HUDEP-2 (cell line): Measurements from ENCODE around the gene IL23A.
"Not testable (repeated sequence)": the region's sequence is repeated elsewhere in the genome, so short reads cannot be mapped to it uniquely, and the experiment has no call there.

Experiments used
- DNase-seq, 76 experiments: peaks; one replicate each; lab custom pipeline; 2025; ENCODE audit not compliant: unreplicated experiment in 76 of 76; lab: John Stamatoyannopoulos, UW

IL23A gene, protein sequence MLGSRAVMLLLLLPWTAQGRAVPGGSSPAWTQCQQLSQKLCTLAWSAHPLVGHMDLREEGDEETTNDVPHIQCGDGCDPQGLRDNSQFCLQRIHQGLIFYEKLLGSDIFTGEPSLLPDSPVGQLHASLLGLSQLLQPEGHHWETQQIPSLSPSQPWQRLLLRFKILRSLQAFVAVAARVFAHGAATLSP

DNA sequence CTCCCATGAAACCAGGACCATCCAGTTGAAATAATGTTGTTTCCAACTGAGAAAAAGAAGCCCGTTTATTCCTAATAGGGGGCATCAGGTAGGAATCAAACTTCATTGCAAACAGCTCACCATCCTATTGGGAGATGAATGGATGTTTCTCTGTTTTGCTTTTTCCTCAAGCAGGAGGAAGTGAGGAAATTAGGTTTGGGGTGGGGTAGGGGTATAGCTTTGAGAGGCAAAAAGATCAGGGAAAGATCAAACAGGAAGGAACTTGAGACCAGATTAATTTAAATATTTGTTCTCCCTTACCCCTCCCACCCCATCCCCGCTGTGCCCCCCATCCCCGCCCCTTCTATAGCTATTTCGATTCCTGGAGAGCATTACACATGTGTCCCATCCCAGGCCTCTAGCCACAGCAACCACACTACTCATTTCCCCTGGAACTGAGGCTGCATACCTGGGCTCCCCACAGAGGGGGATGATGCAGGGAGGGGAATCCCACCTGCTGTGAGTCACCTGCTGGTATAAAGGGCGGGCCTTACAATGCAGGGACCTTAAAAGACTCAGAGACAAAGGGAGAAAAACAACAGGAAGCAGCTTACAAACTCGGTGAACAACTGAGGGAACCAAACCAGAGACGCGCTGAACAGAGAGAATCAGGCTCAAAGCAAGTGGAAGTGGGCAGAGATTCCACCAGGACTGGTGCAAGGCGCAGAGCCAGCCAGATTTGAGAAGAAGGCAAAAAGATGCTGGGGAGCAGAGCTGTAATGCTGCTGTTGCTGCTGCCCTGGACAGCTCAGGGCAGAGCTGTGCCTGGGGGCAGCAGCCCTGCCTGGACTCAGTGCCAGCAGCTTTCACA lies at the start of gene IL23A:
IL23A (plus strand) TSS at position 577 of the 850 bp plus-strand sequence; CDS start at position 738, 161 bp downstream.
- DNase-seq, result no peak

DNA sequence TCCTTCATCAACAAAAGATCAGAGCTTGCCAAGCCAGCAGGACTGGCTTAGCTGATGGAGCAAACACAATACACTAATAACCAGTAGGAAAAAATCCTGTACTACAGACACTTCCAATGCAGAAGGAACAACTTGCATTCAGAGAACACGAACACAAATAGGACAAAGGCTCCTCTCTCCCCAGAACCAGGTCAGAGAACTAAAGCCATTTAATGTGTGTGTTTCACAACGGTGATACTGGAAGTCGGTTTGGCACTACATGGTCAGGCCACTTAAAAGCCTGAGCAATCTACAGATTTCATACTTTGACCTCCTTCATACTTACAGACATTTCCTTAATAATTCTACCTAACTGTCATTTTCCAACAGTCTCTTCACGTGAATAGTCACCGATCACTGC lies 44.9 kb upstream of the IL23A start:
- no peak for DNase-seq

DNA sequence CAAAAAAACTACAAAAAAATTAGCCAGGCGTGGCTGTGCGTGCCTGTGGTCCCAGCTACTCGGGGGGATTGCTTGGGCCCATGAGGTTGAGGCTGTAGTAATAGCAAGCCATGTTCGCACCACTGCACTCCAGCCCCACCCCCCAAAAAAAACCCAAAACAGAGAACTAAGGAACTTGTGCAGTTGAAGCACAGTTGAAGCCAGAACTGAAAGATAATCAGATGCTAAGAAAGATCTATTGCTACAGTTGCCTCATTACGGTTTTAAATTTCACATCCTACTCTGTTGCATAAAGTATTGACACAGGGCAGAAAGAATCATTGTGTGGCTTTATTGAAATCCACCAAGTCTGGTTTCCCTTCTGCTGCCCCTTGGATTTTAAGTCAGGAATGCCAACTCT lies 42.4 kb upstream of the IL23A start:
- no peak for DNase-seq

DNA sequence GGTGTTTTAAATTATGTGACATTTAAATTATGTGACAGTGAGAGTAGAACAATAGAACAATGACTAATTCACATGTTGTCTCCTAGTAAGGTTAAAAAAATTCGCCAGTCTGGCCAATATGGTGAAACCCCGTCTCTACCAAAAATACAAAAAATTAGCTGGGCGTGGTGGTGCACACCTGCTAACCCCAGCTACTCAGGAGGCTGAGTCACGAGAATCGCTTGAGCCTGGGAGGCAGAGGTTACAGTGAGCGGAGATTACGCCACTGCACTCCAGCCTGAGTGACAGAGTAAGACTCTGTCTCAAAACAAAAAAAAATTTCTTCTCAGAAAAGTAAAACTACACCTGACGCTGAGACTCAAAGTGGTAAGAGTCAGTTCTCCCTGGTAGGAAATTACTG lies 41.3 kb upstream of the IL23A start:
- DNase-seq, result no peak

DNA sequence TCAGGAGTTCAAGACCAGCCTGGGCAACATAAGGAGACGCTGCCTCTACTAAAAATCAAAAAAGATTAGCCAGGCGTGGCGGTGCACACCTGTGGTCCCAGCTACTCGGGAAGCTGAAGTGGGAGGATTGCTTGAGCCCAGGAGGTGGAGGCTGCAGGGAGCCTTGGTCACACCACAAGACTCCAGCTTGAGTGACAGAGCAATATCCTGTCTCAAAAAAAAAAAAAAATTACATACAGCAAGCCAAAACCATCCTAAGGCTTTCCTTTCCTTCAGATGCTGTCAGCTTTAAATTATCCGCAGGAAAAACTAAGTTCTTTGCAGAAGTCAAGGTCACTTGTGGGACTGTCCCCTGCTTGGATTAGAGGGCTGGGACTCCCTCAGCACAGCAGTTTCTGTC lies 39.9 kb upstream of the IL23A start:
- DNase-seq, result no peak

DNA sequence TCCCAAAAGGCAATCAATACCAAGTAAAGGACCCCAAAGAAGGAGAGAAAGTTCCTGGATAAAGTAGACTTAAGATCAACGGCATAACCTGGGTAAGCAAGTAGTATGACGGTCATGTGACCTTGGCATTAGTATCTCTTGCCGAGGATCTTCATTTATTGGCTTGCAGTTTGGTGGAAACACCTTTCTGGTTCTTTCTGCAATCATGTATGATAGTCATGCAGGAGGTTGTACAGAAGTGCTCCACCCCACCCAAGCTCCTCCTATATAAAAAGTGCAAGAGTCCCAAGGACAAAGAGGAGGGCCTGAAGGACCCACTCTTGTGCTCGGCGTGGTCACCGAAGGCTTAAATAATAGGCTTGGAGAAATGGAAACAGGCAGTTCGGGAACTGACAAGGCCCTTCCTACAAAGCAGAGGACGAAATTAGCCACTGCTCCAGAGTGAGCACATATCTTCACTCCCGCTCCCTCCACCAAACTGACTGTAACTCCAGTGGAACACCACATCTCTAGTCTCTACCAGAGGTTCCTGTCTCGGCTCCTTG lies 39.3 kb upstream of the IL23A start:
- DNase-seq, result peak in 54 of 76 experiments; percentile 8 to 70 (median 30)

DNA sequence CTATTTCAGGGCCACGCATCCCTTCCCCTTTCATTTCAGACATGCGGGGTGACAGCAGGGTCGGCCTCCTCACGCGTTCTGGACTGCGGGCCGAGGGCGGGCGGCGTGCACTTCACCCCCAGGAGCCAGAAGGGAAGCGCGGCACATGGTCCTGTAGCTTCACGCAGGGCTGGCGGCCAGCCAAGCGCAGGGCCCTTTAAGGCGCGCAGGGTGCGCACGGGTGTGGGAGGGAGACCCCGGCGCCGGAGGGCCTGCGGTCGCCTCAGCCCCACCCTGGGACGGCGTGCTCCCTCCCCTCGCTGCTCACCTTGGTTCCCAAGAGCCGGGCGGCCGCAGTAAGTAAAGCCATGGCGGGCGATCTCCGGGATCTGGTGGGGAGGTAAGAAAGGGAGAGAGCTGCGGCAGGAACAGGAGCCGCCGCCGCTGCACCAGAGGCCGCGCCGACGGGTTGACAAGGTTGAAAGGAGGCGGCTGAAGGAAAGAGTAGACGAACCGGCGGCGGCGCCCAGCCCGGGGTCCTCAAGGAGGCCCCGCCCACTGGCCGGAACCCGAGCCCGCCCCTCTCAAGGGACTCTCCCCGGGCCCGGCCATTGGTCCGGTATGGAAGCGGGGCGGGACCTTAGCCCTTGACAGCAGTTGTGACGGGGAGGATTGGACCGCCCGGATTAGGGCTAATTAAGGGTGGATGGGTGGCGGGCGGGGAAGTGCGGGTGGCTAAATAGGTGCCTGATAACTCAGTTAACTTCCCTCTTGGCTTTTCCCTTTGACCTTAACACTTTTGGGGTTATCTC lies 38.6 kb upstream of the IL23A start, which contains the start of gene CS:
CS (minus strand) TSS at position 478 of the 791 bp plus-strand sequence; CDS start at position 349, 129 bp downstream.
- peak; percentile 51 to 99 (median 97) for DNase-seq

DNA sequence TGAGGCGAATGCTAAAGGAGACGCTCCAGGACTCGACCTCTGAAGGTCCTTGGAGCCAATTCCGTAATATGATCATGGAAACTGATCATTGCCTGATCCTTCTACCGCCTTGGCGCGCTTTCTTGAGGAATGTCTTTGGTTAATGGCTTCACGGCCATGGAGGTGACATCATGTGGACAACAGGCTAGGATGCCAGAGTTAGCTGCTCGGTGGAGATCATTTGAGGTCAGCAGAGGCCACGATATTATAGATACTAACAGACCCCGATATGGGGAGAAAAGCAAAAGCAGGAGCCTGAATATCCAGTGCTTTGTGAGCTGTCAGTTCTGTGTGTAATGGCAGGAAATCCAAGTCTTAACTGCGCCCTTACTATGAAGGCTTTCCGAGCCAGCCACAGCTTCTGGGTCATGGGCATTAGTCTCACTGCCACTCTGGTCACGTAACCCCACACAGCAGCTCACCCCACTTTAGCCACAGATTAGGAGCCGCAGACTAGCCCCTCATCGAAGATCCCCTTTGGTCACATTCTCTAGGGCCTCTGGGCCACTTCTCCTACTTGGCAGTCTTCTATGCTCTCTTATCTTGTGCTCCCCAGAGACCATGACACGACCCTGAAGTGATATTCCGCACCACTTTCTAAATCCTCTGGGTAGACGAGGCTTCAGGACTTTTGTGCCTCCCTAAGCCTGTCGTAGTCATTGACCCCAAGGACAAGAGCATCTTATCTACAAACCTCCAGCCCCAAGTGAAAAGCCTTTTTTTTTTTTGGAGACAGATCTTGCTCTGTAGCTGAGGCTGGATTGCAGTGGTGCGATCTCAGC lies 37.8 kb upstream of the IL23A start:
- peak in 35 of 76 experiments; percentile 4 to 79 (median 36) for DNase-seq

DNA sequence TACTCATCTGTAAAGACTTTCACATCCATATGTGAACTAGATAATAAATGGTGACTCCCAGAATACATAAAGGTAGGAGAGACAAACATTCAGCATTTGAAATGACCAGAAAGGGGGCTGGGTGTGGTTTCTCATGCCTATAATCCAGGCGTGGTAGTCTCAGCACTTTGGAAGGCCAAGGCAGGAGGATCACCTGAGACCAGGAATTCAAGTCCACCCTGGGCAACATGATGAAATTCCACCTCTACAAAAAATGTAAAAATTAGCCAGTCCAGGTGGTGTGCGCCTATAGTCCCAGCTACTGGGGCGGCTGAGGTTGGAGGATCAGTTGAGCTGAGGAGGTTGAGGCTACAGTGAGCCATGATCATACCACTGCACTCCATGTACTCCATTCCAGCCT lies 34.4 kb upstream of the IL23A start:
- no peak for DNase-seq

DNA sequence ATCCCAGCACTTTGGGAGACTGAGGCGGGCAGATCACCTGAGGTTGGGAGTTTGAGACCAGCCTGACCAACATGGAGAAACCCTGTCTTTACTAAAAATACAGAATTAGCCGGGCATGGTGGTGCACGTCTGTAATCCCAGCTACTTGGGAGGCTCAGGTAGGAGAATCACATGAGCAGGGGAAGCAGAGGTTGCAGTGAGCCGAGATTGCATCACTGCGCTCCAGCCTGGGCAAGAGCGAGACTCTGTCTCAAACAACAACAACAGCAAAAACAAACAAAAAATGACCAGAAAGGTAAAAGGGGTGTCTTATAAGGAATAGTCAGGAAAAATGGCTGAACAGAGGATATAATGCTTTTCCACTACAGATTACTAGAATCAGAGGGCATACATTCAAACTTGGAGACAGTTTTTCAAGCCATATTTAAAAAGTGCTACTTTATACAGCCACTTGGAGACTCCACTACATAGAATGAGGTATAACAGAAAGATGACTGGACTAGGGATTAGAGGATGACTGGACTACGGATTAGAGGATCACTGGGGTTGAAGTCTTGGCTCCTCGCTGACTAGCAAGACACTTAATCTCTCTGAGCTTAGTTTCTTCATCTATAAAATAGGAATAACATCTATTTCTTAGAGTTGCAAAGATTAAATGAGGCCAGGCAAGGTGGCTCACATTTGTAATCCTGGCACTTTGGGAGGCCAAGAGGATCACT lies 33.7 kb upstream of the IL23A start:
- DNase-seq, result no peak

DNA sequence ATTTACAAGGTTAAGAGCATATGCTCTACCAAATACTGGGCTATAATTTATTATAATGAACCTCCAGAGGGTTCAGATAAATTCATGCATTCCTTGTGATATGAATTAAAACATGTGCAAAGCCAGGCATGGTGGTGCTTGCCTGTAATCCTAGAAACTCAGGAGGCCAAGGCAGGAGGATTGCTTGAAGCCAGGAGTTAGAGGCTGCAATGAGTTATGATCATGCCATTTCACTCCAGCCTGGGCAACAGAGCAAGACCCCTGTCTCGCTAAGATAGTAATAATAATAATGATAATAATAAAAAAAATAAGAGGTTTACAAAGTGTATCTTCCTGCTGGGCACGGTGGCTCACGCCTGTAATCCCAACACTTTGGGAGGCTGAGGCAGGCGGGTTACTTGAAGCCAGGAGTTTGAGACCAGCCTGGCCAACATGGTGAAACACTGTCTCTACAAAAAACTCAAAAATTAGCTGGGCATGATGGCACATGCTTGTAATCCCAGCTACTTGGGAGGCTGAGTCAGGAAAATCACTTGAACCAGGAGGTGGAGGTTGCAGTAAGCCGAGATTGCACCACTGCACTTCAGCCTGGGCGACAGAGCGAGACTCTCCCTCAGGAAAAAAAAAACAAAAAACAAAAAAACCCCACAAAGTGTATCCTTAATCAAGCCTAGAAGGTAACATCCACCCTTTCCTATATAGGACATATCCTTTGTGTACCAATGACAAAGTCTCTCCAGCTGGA lies 31.3 kb upstream of the IL23A start:
- no peak for DNase-seq

DNA sequence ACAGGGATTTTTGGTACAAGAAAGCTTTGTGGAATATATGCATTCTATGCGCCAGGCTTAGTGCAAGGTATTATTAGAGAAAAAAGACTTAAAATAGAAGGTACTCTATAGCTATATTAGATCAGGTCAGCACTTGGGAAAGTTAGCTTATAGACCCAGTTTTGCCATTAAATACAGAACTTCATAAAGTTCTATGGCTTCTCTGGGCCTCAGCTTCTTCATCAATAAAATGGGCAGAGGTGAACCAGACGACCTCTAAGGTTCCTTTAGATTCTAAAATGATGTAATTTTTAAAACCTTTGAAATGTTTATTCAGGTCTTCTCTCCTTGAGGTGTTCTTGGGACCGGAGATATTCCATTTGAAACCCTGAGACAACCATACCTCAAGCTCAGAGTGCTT lies 30.0 kb upstream of the IL23A start:
- DNase-seq, result no peak

DNA sequence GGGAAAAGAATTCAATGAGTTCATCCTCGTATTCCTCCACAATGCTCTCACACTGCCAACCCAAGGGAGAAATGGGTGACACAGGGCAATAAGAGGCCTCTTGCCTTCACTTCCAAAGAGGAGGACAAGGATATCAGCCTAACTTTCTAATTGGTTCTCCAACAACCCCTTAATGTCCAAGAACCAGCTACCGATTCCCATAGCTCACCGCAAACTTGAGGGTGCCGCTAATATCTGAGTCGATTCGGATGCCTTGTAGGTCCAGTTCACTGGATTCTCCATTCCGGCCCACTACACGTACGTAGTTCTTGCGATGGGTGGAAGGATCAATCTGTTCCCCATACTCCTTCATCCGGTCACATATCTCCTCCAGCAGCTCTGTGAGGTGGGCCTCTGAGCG lies 27.7 kb upstream of the IL23A start:
- DNase-seq, result no peak

DNA sequence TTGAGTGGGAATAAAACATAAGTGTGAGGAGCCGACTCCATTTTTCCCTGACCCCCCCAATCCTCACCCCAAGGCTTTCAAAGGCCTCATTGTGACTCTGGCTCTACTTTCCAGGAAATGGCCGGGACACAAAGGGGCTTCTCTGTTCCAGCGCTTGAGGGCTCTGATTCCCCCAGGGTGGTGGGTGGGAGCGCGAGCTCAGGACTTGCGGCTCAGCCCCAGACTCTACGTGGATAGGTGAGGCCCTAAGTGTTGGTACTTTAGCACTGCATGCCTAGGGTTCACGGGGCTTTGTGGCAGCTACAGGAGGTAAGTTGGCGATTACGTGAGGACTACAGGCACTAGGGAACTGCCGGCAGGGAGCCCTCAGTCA lies 23.4 kb upstream of the IL23A start:
- peak in 4 of 76 experiments; percentile 24 to 42 (median 34) for DNase-seq

DNA sequence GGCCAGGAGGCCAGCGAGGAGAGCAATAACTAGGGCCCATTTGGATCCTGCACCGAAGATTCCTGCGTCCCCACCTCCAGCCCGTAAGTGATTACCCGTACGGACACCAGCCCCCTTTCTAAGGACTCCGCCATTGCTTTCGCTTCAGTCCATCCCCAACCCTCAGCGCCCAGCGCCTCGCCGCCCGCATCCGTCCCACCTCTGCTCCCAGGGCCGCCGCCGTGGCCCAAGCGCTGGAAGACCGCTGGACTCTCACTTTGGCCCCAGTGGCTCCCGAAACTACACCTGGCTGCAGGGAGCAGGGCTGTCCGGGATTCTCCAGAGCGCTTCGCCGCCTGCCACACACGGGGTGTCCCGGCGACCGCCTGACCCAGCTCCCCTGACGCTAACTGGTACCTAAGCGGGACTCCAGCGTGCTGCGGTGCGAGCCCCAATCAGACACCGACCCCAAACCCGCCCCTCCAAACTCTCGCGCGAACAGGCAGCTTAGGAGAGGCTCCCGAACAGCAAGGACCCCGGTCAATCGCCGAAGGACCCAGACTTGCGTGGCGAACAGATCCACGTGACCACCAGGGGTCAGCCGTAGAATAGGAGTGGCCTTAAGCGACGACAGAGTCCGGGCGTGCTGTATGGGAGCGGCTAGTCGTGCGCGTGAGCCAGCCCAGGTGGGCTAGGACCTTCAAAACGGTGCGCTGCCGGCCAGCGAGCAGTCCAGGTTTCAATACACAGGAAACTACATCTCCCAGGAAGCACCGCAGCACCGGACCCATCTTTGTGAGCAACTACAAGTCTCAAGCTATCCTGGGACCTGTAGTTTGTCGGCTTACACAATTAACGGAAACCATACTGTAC lies 22.8 kb upstream of the IL23A start, which contains the start of gene CNPY2:
CNPY2 (minus strand) TSS at position 367 of the 852 bp plus-strand sequence. CDS start 771 bp downstream, outside the sequence.
- DNase-seq, result peak in 75 of 76 experiments; percentile 41 to 97 (median 91)

DNA sequence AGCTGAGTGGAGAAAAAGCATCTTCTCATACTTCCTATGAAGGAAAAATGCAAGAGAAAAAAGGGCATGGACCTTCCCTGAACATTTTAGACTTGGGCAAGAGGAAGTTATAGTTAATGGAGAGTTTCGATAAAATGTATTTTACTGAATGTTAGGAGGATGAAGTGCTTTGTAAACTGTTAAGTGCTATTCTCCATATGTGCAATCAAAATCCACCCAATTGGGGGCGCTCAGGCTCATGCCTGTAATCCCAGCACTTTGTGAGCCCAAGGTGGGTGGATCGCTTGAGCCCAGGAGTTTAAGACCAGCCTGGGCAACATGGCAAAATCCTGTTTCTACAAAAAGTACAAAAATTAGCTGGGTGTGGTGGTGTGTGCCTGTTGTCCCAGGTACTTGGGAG lies 21.0 kb upstream of the IL23A start:
- DNase-seq, result no peak

DNA sequence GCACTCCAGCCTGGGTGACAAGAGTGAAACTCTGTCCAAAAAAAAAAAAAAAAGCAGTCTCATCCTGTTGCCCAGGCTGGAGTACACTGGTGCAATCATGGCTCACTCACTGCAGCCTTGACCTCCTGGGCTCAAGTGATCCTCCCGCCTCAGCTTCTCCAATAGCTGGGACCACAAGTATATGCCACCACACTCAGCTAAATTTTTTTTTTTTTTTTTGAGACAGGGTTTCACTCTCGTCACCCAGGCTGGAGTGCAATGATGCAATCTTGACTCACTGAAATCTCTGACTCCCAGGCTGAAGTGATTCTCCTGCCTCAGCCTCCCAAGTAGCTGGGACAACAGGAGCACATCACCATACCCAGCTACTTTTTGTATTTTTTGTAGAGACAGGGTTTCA lies 17.7 kb upstream of the IL23A start:
- DNase-seq, result no peak

DNA sequence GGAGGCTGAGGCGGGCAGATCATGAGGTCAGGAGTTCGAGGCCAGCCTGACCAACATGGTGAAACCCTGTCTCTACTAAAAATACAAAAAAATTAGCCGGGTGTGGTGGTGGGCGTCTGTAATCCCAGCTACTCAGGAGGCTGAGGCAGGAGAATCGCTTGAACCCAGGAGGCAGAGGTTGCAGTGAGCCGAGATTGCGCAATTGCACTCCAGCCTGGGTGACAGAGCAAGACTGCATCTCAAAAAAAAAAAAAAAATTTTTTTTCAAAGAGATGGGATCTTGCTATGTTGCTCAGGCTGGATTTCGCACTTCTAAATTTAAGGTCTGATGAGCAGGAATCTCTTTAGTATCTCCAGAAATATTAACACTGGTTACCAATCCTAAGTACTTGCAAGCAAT lies 17.1 kb upstream of the IL23A start:
- not testable (repeated sequence) for DNase-seq
